Measurements from ENCODE around the gene LCAT. TPM values are rescaled to one million over a fixed set of nuclear protein-coding genes. Genes with fewer than 3 reads are reported as not detected.
"Not testable (repeated sequence)": the region's sequence is repeated elsewhere in the genome, so short reads cannot be mapped to it uniquely, and the experiment has no call there.

Gene LCAT
- total RNA-seq, 1 donor from 2014 or later, result 31.9 TPM

DNA sequence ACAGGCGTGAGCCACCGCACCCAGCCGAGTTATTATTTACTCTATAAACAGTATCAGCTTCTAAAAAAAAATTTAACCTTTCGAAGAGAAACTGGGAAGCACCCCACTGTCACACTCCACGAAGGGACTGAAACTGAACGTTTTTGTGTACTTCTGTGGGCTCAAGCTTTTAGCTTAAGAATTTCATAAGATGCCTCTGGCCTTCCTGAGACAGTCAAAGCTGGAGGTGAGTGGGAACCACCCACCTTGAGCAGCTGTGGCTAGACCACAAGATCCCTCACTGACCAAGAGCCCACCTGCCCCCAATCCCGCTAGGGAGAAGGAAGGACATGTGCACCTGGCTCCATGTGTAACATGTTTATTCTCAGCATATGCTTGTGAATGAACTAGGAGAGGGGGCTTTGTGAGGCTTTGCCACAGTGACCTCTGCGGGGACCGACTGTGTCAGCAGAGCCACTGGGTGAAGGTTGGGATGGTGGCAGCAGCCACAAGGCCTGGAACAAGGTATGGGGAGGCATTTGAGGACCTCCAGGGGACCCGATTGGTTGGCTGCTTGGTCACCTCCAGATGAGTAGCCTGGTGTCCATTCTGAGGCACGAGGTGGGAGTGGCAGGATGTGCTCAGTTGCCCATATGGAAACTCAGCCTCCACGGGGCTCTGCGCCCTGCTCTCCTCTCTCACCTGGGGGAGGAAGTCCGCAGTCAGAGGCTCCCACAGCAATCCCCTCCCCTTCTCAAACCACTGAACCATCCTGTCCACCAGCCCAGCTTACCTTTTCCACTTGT, 31.6 kb upstream of the LCAT start:
- DNase-seq (ENCODE audit: low spot score, unreplicated experiment), result no peak
- H3K4me3 Mint-ChIP-seq (ENCODE audit: low read depth), result no peak overlapping the region
- no peak overlapping the region for H3K27ac Mint-ChIP-seq
- TF ChIP-seq, protein P1, sequence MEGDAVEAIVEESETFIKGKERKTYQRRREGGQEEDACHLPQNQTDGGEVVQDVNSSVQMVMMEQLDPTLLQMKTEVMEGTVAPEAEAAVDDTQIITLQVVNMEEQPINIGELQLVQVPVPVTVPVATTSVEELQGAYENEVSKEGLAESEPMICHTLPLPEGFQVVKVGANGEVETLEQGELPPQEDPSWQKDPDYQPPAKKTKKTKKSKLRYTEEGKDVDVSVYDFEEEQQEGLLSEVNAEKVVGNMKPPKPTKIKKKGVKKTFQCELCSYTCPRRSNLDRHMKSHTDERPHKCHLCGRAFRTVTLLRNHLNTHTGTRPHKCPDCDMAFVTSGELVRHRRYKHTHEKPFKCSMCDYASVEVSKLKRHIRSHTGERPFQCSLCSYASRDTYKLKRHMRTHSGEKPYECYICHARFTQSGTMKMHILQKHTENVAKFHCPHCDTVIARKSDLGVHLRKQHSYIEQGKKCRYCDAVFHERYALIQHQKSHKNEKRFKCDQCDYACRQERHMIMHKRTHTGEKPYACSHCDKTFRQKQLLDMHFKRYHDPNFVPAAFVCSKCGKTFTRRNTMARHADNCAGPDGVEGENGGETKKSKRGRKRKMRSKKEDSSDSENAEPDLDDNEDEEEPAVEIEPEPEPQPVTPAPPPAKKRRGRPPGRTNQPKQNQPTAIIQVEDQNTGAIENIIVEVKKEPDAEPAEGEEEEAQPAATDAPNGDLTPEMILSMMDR (IDR thresholded peaks at IDR 0.05; ENCODE audit: unreplicated experiment), result no peak
- no peaks in the 10 kb centered on the region for H3K4me1 Mint-ChIP-seq (ENCODE audit: low read depth)
- H3K9me3 Mint-ChIP-seq (ENCODE audit: low read depth), result no peaks in the 10 kb centered on the region
- H3K36me3 Mint-ChIP-seq (ENCODE audit: insufficient read depth), result no peaks in the 10 kb centered on the region
- H3K27me3 Mint-ChIP-seq, result no peaks in the 10 kb centered on the region

DNA sequence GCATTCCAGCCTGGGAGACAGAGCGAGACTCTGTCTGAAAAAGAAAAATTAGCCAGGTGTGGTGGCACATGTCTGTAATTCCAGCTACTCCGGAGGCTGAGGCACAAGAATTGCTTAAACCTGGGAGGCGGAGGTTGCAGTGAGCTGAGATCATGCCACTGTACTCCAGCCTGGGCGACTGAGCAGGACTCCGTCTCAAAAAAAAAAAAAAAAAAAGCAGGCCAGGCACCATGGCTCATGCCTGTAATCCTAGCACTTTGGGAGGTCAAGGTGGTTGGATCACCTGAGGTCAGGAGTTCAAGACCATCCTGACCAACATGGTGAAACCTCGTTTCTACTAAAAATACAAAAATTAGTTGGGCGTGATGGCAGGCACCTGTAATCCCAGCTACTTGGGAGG, 28.4 kb upstream of the LCAT start:
- not testable (repeated sequence) for H3K27ac Mint-ChIP-seq; H3K4me1 Mint-ChIP-seq (ENCODE audit: low read depth); H3K9me3 Mint-ChIP-seq (ENCODE audit: low read depth); H3K27me3 Mint-ChIP-seq; DNase-seq (ENCODE audit: low spot score, unreplicated experiment); H3K36me3 Mint-ChIP-seq (ENCODE audit: insufficient read depth); H3K4me3 Mint-ChIP-seq (ENCODE audit: low read depth)

DNA sequence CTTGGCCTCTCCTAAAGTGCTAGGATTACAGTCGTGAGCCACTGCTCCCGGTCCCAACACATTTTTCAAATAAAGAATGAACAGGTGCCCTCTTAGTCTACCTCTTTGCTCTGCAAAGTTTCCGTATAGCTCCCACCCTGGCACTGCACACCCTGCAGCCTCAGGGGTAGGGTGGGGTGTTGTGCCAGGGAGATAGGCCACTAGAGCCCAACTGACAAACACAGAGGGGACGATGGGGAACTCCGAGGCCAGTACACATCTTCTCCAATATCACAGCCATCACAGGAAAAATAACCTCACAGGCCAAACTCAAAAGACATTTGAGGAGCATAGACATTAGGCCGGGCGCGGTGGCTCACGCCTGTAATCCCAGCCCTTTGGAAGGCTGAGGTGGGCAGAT, 27.2 kb upstream of the LCAT start:
- TF ChIP-seq, protein P1 (IDR thresholded peaks at IDR 0.05; ENCODE audit: unreplicated experiment), result no peak
- Mint-ChIP-seq H3K27me3 (no peaks in the 10 kb centered on the region), H3K36me3 (ENCODE audit: insufficient read depth) (no peaks in the 10 kb centered on the region), H3K4me1 (ENCODE audit: low read depth) (peaks cover 20% of the 10 kb centered on the region), H3K9me3 (ENCODE audit: low read depth) (no peaks in the 10 kb centered on the region), H3K27ac (no peak overlapping the region), H3K4me3 (ENCODE audit: low read depth) (no peak overlapping the region)
- DNase-seq (ENCODE audit: low spot score, unreplicated experiment), result no peak

DNA sequence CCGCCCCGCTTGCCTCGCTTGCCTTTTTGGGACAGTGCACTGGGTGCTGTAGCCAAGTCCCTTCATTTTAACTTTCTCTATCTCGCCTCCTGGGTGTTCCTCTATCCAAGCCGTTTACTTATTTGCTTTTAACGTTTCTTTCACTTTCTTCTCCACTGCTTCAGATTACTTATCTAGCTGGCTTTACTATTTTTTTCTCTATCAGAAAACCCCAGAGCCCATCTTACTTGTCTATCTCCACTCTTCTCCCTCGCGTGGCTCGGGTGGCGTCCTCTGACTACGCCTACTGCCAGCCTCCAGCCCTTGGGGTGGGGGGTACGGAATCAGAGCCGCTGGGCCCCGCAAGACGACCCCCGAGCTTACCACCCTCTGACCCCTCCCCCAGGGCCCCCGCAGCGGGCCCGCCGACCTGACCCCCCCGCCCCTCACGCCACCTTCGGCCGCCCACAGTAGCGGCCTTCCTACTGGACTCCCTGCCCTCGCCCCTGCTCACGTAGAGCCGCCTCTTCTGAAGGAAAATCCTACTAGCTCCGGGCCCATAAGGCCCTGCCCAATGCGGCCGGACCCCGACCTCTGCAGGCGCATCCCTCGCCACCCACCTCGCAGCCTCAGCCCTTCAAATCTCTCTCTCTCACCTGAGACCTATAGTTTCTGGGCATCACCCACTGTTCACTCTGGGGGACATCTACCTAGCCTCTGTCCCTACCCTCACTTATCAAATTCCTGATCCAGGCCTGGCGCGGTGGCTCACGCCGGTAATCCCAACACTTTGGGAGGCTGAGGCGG, 25.5 kb upstream of the LCAT start:
- Mint-ChIP-seq H3K27me3 (no peaks in the 10 kb centered on the region), H3K9me3 (ENCODE audit: low read depth) (no peaks in the 10 kb centered on the region), H3K4me1 (ENCODE audit: low read depth) (peaks cover 29% of the 10 kb centered on the region), H3K4me3 (ENCODE audit: low read depth) (peak overlapping the region; percentile 98), H3K27ac (peak overlapping the region; percentile 70), H3K36me3 (ENCODE audit: insufficient read depth) (no peaks in the 10 kb centered on the region)
- DNase-seq (ENCODE audit: low spot score, unreplicated experiment), result no peak
- TF ChIP-seq, protein P1 (IDR thresholded peaks at IDR 0.05; ENCODE audit: unreplicated experiment), result no peak

DNA sequence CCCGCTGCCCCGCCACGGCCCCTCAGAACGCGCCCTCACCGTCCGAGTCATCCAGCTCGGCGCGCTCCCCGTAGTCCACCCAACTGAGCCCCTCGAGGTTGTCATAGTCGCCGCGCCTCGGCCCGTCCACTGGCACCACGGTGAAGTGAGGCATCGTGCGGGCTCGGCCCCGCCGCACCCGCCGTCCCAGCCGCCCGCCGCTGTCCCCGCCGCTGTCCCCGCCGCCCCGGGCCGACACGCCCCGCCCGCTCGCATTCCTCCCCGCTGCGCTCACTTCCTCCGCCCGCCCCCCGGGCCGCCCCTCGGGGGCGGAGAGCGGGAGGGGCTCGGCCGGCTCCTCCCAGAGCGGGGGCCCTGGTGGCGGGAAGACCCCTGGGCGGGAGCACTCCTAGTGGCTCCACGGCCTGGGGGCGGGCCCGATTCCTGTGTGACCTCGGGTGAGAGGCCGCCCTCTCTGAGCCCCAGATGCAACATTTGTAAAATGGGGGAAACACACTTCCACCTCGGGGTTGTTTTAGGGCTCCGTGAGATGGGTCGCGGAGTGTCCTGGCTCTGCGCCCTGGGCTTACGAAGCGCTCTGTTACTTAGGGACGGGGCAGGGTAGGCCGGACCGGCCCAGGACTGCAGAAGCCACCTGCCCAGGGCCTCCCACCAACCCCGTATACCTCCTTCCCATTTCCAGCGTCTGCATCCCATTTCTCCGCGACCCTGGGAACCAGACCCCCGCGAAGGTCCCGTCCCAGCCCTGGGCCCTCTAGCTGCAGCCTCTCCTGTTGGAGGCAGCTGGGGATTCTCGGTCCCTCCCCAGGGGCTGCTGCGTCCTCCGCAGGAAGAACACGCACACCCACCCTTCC, 24.7 kb upstream of the LCAT start, which contains the start of gene SLC12A4:
Gene SLC12A4, minus strand, starts transcription at position 238 of the 854 bp plus-strand sequence. Its CDS starts 84 bp downstream, at position 154.
- peak; percentile 73 for DNase-seq (ENCODE audit: low spot score, unreplicated experiment)
- Mint-ChIP-seq H3K9me3 (ENCODE audit: low read depth) (no peaks in the 10 kb centered on the region), H3K27me3 (no peaks in the 10 kb centered on the region), H3K4me1 (ENCODE audit: low read depth) (peaks cover 29% of the 10 kb centered on the region), H3K36me3 (ENCODE audit: insufficient read depth) (peaks cover 1% of the 10 kb centered on the region), H3K4me3 (ENCODE audit: low read depth) (peak within 1 kb of the TSS; percentile 98), H3K27ac (peak within 1 kb of the TSS; percentile 97)
- TF ChIP-seq, protein P1 (IDR thresholded peaks at IDR 0.05; ENCODE audit: unreplicated experiment), result no peak

All from progenitor cell of endocrine pancreas (in vitro differentiated cells).